MM.1S (cell line): Measurements from ENCODE around the gene LPCAT1.

Experiments
- DNase-seq: peaks from one replicate; pipeline ENCODE4 v3.0.0-alpha.2; 2015
- H2AFZ ChIP-seq: fragments of 300-600 bp; sonication (generic); 2 replicates; pipeline ENCODE4 v1.6.0; 2016; ENCODE audit warnings: antibody characterized with exemption, low read length
- H3F3A ChIP-seq: fragments of 300-600 bp; sonication (generic); 2 replicates; pipeline ENCODE4 v1.6.1; 2016; ENCODE audit warnings: mild to moderate bottlenecking, antibody characterized with exemption, low read length, moderate library complexity, mixed read lengths; ENCODE audit not compliant: insufficient read depth
- H3K27ac ChIP-seq: fragments of 300-600 bp; sonication (generic); 2 replicates; pipeline ENCODE4 v1.5.1; 2016; ENCODE audit warnings: mild to moderate bottlenecking, low read length
- H3K27me3 ChIP-seq: fragments of 300-600 bp; sonication (generic); replicated peaks from 2 replicates; pipeline ENCODE4 v1.6.0; 2016; ENCODE audit warnings: low read length; ENCODE audit not compliant: insufficient read depth
- H3K36me3 ChIP-seq: fragments of 300-600 bp; sonication (generic); replicated peaks from 2 replicates; pipeline ENCODE4 v1.6.1; 2016; ENCODE audit warnings: mild to moderate bottlenecking, low read length, mixed read lengths; ENCODE audit not compliant: insufficient read depth
- H3K4me1 ChIP-seq: fragments of 300-600 bp; sonication (generic); 2 replicates; pipeline ENCODE4 v1.6.1; 2016; ENCODE audit warnings: low read length, mixed read lengths
- H3K4me2 ChIP-seq: fragments of 300-600 bp; sonication (generic); 2 replicates; pipeline ENCODE4 v1.6.0; 2016; ENCODE audit warnings: low read depth, low read length
- H3K4me3 ChIP-seq: fragments of 300-600 bp; sonication (generic); 2 replicates; pipeline ENCODE4 v1.5.1; 2016; ENCODE audit warnings: low read length, mixed read lengths
- H3K79me2 ChIP-seq: fragments of 300-600 bp; sonication (generic); 2 replicates; pipeline ENCODE4 v1.6.1; 2016; ENCODE audit warnings: mixed run types, low read length, mixed read lengths
- H3K9ac ChIP-seq: fragments of 300-600 bp; sonication (generic); 2 replicates; pipeline ENCODE4 v1.6.1; 2016; ENCODE audit warnings: low read length, mixed read lengths
- H3K9me2 ChIP-seq: fragments of 300-600 bp; sonication (generic); replicated peaks from 2 replicates; pipeline ENCODE4 v1.6.1; 2016; ENCODE audit warnings: mild to moderate bottlenecking, low read length, mixed read lengths; ENCODE audit not compliant: insufficient read depth
- H3K9me3 ChIP-seq: fragments of 300-600 bp; sonication (generic); replicated peaks from 2 replicates; pipeline ENCODE4 v1.6.1; 2016; ENCODE audit warnings: mild to moderate bottlenecking, low read length, mixed read lengths; ENCODE audit not compliant: insufficient read depth
- H4K20me1 ChIP-seq: fragments of 300-600 bp; sonication (generic); 2 replicates; pipeline ENCODE4 v1.6.1; 2016; ENCODE audit warnings: mild to moderate bottlenecking, low read length, moderate library complexity, mixed read lengths; ENCODE audit not compliant: insufficient read depth
- EZH2 ChIP-seq: fragments of 300-600 bp; sonication (generic); optimal IDR thresholded peaks from 2 replicates; pipeline ENCODE3; 2017; ENCODE audit warnings: low read depth, mild to moderate bottlenecking, antibody characterized with exemption, low read length, mixed read lengths
- EZH2phosphoT487 ChIP-seq: fragments of 300-600 bp; sonication (generic); IDR thresholded peaks from 2 replicates; pipeline ENCODE4 v1.6.1; 2018; ENCODE audit warnings: antibody characterized with exemption, low read length
- TF ChIP-seq, protein P1 (sequence below): fragments of 300-600 bp; sonication (generic); IDR thresholded peaks from 2 replicates; pipeline ENCODE4 v1.5.1; 2016; ENCODE audit warnings: antibody characterized with exemption, low read length, mixed read lengths

The LPCAT1 gene

DNA sequence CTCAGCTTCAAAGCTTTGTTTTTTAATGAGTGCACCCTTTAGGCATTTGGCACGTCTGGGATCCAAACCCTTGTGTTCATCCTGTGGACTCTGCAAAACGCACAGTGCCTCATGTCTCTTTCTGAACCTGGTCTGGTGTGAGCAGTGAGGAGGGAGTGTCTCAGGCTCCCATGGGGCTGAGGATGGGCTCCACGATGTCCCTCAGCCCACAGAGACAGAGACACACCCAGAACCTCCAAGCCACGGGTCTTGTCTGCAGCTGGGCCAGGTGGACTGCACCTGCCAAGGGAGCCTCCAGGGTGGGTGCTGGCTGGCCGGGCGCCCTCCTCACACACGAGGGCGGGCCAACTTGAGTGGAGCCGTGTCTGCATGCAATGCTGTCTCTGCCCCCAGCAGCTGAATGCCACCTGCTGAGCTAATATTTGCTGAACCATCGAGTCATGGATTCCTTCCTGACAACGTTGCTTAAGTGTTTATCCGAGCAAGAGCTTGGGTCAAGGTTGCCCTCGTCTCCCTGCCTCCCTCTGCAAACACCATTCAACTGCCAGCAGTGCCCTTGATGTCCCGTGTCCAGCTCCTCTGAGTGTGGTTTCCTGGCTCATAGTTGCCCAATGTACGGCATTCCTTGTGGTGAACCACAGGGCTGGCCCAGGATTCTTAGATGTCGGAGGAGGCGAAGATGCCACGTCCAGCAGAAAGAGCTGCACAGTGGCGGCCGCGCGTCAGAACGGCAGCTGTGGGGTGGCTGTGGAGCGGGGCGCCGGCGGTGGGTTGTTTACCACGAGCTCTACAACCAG lies 31.4 kb upstream of the LPCAT1 start:
- Histone ChIP-seq H3K27me3 (peaks cover 5% of the 10 kb centered on the region), H3K4me3 (no peak overlapping the region), H2AFZ (no peak overlapping the region), H3K27ac (no peak overlapping the region), H3K9ac (no peak overlapping the region), H3K4me2 (no peak overlapping the region), H3K4me1 (no peaks in the 10 kb centered on the region), H3K79me2 (no peaks in the 10 kb centered on the region), H3K36me3 (no peaks in the 10 kb centered on the region), H4K20me1 (no peaks in the 10 kb centered on the region), H3F3A (no peaks in the 10 kb centered on the region), H3K9me3 (no peaks in the 10 kb centered on the region), H3K9me2 (no peaks in the 10 kb centered on the region)
- DNase-seq = no peak
- no peak for TF ChIP-seq EZH2
- no peak for TF ChIP-seq EZH2phosphoT487
- TF ChIP-seq, protein P1, sequence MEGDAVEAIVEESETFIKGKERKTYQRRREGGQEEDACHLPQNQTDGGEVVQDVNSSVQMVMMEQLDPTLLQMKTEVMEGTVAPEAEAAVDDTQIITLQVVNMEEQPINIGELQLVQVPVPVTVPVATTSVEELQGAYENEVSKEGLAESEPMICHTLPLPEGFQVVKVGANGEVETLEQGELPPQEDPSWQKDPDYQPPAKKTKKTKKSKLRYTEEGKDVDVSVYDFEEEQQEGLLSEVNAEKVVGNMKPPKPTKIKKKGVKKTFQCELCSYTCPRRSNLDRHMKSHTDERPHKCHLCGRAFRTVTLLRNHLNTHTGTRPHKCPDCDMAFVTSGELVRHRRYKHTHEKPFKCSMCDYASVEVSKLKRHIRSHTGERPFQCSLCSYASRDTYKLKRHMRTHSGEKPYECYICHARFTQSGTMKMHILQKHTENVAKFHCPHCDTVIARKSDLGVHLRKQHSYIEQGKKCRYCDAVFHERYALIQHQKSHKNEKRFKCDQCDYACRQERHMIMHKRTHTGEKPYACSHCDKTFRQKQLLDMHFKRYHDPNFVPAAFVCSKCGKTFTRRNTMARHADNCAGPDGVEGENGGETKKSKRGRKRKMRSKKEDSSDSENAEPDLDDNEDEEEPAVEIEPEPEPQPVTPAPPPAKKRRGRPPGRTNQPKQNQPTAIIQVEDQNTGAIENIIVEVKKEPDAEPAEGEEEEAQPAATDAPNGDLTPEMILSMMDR = no peak

DNA sequence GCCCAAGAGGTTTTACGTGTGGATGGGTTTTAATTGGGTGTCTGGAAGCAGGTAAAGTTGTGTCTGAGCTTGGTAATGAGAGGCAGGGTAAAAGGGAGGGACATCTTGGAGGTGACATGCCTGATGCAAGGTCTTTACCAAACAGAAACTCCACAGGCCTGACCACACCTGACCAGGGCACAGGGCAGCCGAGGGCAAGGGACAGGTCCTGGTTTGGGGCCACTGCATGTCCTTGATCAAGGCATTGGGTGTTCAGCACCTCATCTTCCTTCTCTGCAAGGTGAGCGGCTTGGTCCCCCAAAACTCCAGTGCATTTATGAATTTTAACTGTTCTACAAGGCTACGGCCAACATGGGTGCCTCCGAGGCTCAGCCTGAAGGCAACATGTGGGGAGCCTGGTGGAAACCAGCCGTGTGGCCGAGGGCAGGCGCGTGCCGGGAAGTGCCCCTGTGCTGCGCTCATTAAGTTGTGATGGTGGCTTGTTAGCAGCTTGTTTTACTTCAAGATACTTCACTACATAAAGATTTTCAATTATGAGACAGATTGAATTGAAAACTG lies 30.7 kb upstream of the LPCAT1 start:
- TF ChIP-seq EZH2phosphoT487 = no peak
- TF ChIP-seq, protein P1 = no peak
- TF ChIP-seq EZH2 = no peak
- no peak for DNase-seq
- Histone ChIP-seq H3K9me3 (no peaks in the 10 kb centered on the region), H3K79me2 (no peaks in the 10 kb centered on the region), H3F3A (no peaks in the 10 kb centered on the region), H3K27me3 (peaks cover 5% of the 10 kb centered on the region), H3K36me3 (no peaks in the 10 kb centered on the region), H2AFZ (no peak overlapping the region), H3K9me2 (no peaks in the 10 kb centered on the region), H4K20me1 (no peaks in the 10 kb centered on the region), H3K4me3 (no peak overlapping the region), H3K4me2 (no peak overlapping the region), H3K27ac (no peak overlapping the region), H3K4me1 (no peaks in the 10 kb centered on the region), H3K9ac (no peak overlapping the region)

DNA sequence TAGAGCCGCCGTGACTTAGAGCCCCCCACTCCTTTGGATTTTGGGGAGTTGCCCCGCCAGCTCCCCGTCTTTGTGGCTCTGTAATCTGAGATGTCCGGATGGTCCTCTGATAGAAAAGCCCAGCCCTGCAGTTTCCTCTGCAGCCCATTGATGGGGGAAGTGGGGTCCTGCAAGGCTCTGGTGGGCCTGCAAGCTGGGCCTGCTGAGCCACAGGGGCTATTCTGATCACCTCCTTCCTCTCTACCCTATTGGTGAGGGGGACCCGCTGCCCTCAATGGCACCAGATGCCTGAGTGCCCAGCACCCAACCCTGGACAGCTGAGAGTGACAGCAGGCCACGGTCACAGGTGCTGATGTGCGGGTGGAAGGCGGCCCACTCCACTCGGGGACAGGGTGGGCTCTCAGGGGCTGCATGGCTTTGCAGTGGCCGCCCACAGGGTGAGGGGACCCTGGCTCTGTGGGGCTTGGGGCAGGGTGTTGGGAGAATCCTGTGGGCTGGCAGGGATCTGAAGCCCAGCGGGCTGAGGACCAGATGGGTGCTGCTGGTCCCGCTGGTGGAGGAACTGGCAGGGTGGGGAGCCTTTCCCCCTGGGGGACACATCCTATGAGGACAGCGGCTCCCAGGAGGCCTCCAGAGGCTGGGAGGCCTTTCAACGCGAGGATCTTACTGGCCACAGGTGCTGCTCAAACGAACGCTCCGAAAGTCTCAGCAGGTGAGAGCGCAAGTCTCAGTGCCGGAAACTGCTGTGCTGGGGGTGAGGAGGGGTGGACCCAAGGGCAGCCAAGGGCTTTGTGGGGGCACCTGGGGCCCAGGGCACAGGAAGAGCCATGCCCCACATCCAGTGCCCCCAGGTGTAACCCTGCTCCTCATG lies 30.0 kb upstream of the LPCAT1 start:
- no peaks in the 10 kb centered on the region for H3F3A ChIP-seq
- no peak overlapping the region for H3K9ac ChIP-seq
- H3K27ac ChIP-seq = no peak overlapping the region
- H3K36me3 ChIP-seq = no peaks in the 10 kb centered on the region
- no peak for TF ChIP-seq EZH2phosphoT487
- H3K4me1 ChIP-seq = no peaks in the 10 kb centered on the region
- H4K20me1 ChIP-seq = no peaks in the 10 kb centered on the region
- H2AFZ ChIP-seq = no peak overlapping the region
- H3K4me3 ChIP-seq = no peak overlapping the region
- no peaks in the 10 kb centered on the region for H3K9me2 ChIP-seq
- no peak overlapping the region for H3K4me2 ChIP-seq
- no peaks in the 10 kb centered on the region for H3K79me2 ChIP-seq
- peaks cover 9% of the 10 kb centered on the region for H3K27me3 ChIP-seq
- no peaks in the 10 kb centered on the region for H3K9me3 ChIP-seq
- DNase-seq = no peak
